Mesenchymal stem cell (in vitro differentiated cells and primary cell): Measurements from ENCODE around the gene PIK3CA.

Experiments
- DNase-seq: peaks from one replicate; pipeline ENCODE4 v3.0.0-alpha.2; 2013
- H2AFZ ChIP-seq: one replicate; pipeline ENCODE4 v1.6.1; 2013; ENCODE audit warnings: low read depth, mild to moderate bottlenecking, control low read depth, inconsistent platforms, low read length, moderate library complexity
- H2AK5ac ChIP-seq: 2 replicates; pipeline ENCODE4 v1.6.1; 2013; ENCODE audit warnings: low read length, moderate library complexity, mild to moderate bottlenecking, inconsistent platforms; ENCODE audit not compliant: severe bottlenecking
- H2BK120ac ChIP-seq: one replicate; pipeline ENCODE4 v1.6.1; 2013; ENCODE audit warnings: low read depth, mild to moderate bottlenecking, inconsistent platforms, low read length, moderate library complexity
- H2BK12ac ChIP-seq, 2 experiments: one replicate each; pipeline ENCODE4 v1.6.1; 2013; ENCODE audit warnings: inconsistent platforms in 2 of 2, low read length in 2 of 2, mild to moderate bottlenecking in 2 of 2, moderate library complexity in 2 of 2, control low read depth in 1 of 2
- H2BK15ac ChIP-seq: one replicate; pipeline ENCODE4 v1.6.1; 2013; ENCODE audit warnings: mild to moderate bottlenecking, low read depth, inconsistent platforms; ENCODE audit not compliant: poor library complexity, severe bottlenecking
- H2BK5ac ChIP-seq: 2 replicates; pipeline ENCODE4 v1.6.1; 2013; ENCODE audit warnings: low read depth, mild to moderate bottlenecking, low read length, control low read depth, inconsistent platforms; ENCODE audit not compliant: poor library complexity, severe bottlenecking
- H3K14ac ChIP-seq, 2 experiments: one replicate each; pipeline ENCODE4 v1.6.1; 2013; ENCODE audit warnings: inconsistent platforms in 2 of 2, low read length in 2 of 2, control low read depth in 1 of 2, mild to moderate bottlenecking in 1 of 2, moderate library complexity in 1 of 2
- H3K18ac ChIP-seq, 2 experiments: one replicate each; pipeline ENCODE4 v1.6.1; 2013; ENCODE audit warnings: inconsistent platforms in 2 of 2, low read length in 2 of 2, control low read depth in 1 of 2, low read depth in 1 of 2, mild to moderate bottlenecking in 1 of 2
- H3K23ac ChIP-seq, 2 experiments: one replicate each; pipeline ENCODE4 v1.6.1; 2013; ENCODE audit warnings: inconsistent platforms in 2 of 2, low read length in 2 of 2, mild to moderate bottlenecking in 2 of 2, moderate library complexity in 2 of 2, control low read depth in 1 of 2
- H3K27ac ChIP-seq: 2 replicates; pipeline ENCODE4 v1.5.1; 2013; ENCODE audit warnings: mild to moderate bottlenecking, moderate library complexity, low read length, control low read depth, inconsistent platforms; ENCODE audit not compliant: poor library complexity, severe bottlenecking
- H3K27me3 ChIP-seq, 2 experiments: 2 replicates each; pipeline versions ENCODE4 v1.6.1 to v1.7.0; 2013; ENCODE audit warnings: low read length in 2 of 2, mild to moderate bottlenecking in 2 of 2, moderate library complexity in 2 of 2, control low read depth in 1 of 2, inconsistent platforms in 1 of 2; ENCODE audit not compliant: control insufficient read depth in 1 of 2, insufficient read depth in 1 of 2
- H3K36me3 ChIP-seq, 2 experiments: 2 replicates each; pipeline versions ENCODE4 v1.6.1 to v1.7.0; 2013; ENCODE audit warnings: low read length in 2 of 2, control low read depth in 1 of 2, inconsistent platforms in 1 of 2, low read depth in 1 of 2, mild to moderate bottlenecking in 1 of 2; ENCODE audit not compliant: insufficient read depth in 2 of 2, control insufficient read depth in 1 of 2
- H3K4ac ChIP-seq, 2 experiments: one replicate each; pipeline ENCODE4 v1.6.1; 2013; ENCODE audit warnings: inconsistent platforms in 2 of 2, low read length in 2 of 2, mild to moderate bottlenecking in 2 of 2, moderate library complexity in 2 of 2, control low read depth in 1 of 2, low read depth in 1 of 2
- H3K4me1 ChIP-seq: 2 replicates; pipeline ENCODE4 v1.6.1; 2013; ENCODE audit warnings: low read depth, low read length, control low read depth; ENCODE audit not compliant: control insufficient read depth, insufficient read depth
- H3K4me2 ChIP-seq: 2 replicates; pipeline ENCODE4 v1.6.1; 2013; ENCODE audit warnings: low read length, mild to moderate bottlenecking, inconsistent platforms; ENCODE audit not compliant: poor library complexity, severe bottlenecking
- H3K4me3 ChIP-seq, 2 experiments: 2 replicates each; pipeline versions ENCODE4 v1.5.1 to v1.7.0; 2013; ENCODE audit warnings: low read length in 2 of 2, mild to moderate bottlenecking in 2 of 2, control low read depth in 1 of 2, low read depth in 1 of 2; ENCODE audit not compliant: insufficient read depth in 1 of 2
- H3K79me1 ChIP-seq: replicated peaks from 2 replicates; pipeline ENCODE4 v1.6.1; 2013; ENCODE audit warnings: mild to moderate bottlenecking, control low read depth, low read length, inconsistent platforms; ENCODE audit not compliant: poor library complexity, severe bottlenecking
- H3K9ac ChIP-seq: 2 replicates; pipeline ENCODE4 v1.7.0; 2013; ENCODE audit warnings: mild to moderate bottlenecking, low read length, moderate library complexity
- H3K9me3 ChIP-seq: 2 replicates; pipeline ENCODE4 v1.7.0; 2013; ENCODE audit warnings: mild to moderate bottlenecking, low read length; ENCODE audit not compliant: control insufficient read depth
- H4K8ac ChIP-seq: one replicate; pipeline ENCODE4 v1.6.1; 2013; ENCODE audit warnings: inconsistent platforms, mild to moderate bottlenecking, low read length, moderate library complexity
- H4K91ac ChIP-seq: one replicate; pipeline ENCODE4 v1.6.1; 2013; ENCODE audit warnings: mild to moderate bottlenecking, low read length, inconsistent platforms
- WGBS: methylation state at CpG from one replicate; pipeline ENCODE4 v1.1.7; 2013; ENCODE audit warnings: mixed read lengths; 5-methylcytosine and 5-hydroxymethylcytosine counted together

Gene PIK3CA

GRCh38 chr3:179190581-179190980 lies 42.4 kb downstream of the PIK3CA start:
- H3K27ac ChIP-seq = peak overlapping the region; percentile 60
- H2AFZ ChIP-seq = no peak overlapping the region
- no peak overlapping the region for H3K4me3 ChIP-seq
- no peak overlapping the region for H2BK5ac ChIP-seq
- H3K4me2 ChIP-seq = peak overlapping the region; percentile 47
- H4K91ac ChIP-seq = no peak overlapping the region
- peak overlapping the region; percentile 65 for H2AK5ac ChIP-seq
- H3K27me3 ChIP-seq = no peaks in the 10 kb centered on the region
- no peak overlapping the region for H3K9ac ChIP-seq
- H3K14ac ChIP-seq = no peak overlapping the region
- H3K4ac ChIP-seq = no peak overlapping the region
- peak overlapping the region; percentile 49 for H2BK120ac ChIP-seq
- no peak for DNase-seq
- no peak overlapping the region for H4K8ac ChIP-seq
- peaks cover 4% of the 10 kb centered on the region for H3K4me1 ChIP-seq
- no peak overlapping the region for H2BK12ac ChIP-seq
- peak overlapping the region in 1 of 2 experiments; percentile 83 for H3K18ac ChIP-seq
- H3K36me3 ChIP-seq = no peaks in the 10 kb centered on the region
- no peak overlapping the region for H2BK15ac ChIP-seq
- no peak overlapping the region for H3K23ac ChIP-seq
- no peaks in the 10 kb centered on the region for H3K9me3 ChIP-seq
- peaks cover 16% of the 10 kb centered on the region for H3K79me1 ChIP-seq
- WGBS = 85% methylated on average over 6 of the region's 6 CpGs

GRCh38 chr3:179192542-179192941 lies 44.4 kb downstream of the PIK3CA start:
- Histone ChIP-seq H2BK120ac (no peak overlapping the region), H3K27me3 (no peaks in the 10 kb centered on the region), H2AFZ (no peak overlapping the region), H3K79me1 (peaks cover 16% of the 10 kb centered on the region), H3K18ac (no peak overlapping the region), H3K36me3 (no peaks in the 10 kb centered on the region), H4K91ac (no peak overlapping the region), H2BK12ac (no peak overlapping the region), H3K23ac (no peak overlapping the region), H2BK15ac (no peak overlapping the region), H2AK5ac (no peak overlapping the region), H2BK5ac (no peak overlapping the region), H3K4me3 (no peak overlapping the region), H3K4me1 (peaks cover 4% of the 10 kb centered on the region), H4K8ac (no peak overlapping the region), H3K4ac (no peak overlapping the region), H3K4me2 (no peak overlapping the region), H3K9me3 (no peaks in the 10 kb centered on the region), H3K14ac (no peak overlapping the region), H3K9ac (no peak overlapping the region), H3K27ac (no peak overlapping the region)
- WGBS = 80% methylated on average over 2 of the region's 3 CpGs
- DNase-seq = no peak

- Histone ChIP-seq H2AFZ (no peak overlapping the region), H3K9ac (no peak overlapping the region), H2BK120ac (no peak overlapping the region), H3K4me1 (peaks cover 3% of the 10 kb centered on the region), H3K4ac (no peak overlapping the region), H3K14ac (no peak overlapping the region), H3K36me3 (peaks cover 0 to 11% of the 10 kb centered on the region in 2 experiments), H3K27ac (peak overlapping the region; percentile 21), H2BK12ac (no peak overlapping the region), H2AK5ac (no peak overlapping the region), H4K8ac (no peak overlapping the region), H3K27me3 (no peaks in the 10 kb centered on the region), H3K9me3 (no peaks in the 10 kb centered on the region), H2BK5ac (no peak overlapping the region), H3K18ac (no peak overlapping the region), H3K79me1 (peaks cover 12% of the 10 kb centered on the region), H3K4me3 (no peak overlapping the region), H3K23ac (no peak overlapping the region), H2BK15ac (no peak overlapping the region), H4K91ac (no peak overlapping the region), H3K4me2 (no peak overlapping the region)
- no peak for DNase-seq
- WGBS = 53% methylated on average over 3 of the region's 4 CpGs
Measured at GRCh38 chr3:179194931-179195330, 46.8 kb downstream of the PIK3CA start.

- Histone ChIP-seq H3K23ac (no peak overlapping the region), H4K91ac (no peak overlapping the region), H3K27me3 (no peaks in the 10 kb centered on the region), H2AK5ac (no peak overlapping the region), H3K9ac (peak overlapping the region; percentile 29), H3K79me1 (peaks cover 8% of the 10 kb centered on the region), H4K8ac (no peak overlapping the region), H3K27ac (no peak overlapping the region), H3K14ac (no peak overlapping the region), H2BK15ac (no peak overlapping the region), H3K4me2 (no peak overlapping the region), H2AFZ (no peak overlapping the region), H3K9me3 (no peaks in the 10 kb centered on the region), H3K4me1 (peaks cover 3% of the 10 kb centered on the region), H3K18ac (no peak overlapping the region), H2BK5ac (no peak overlapping the region), H2BK12ac (no peak overlapping the region), H2BK120ac (no peak overlapping the region), H3K36me3 (peaks cover 0 to 22% of the 10 kb centered on the region in 2 experiments), H3K4ac (no peak overlapping the region), H3K4me3 (no peak overlapping the region)
- WGBS = no CpG with 5 or more reads among the region's 1 CpG
- DNase-seq = peak; percentile 67
Measured at GRCh38 chr3:179196098-179196497, 47.9 kb downstream of the PIK3CA start.
